ENCODE data around the gene TUBGCP2.

GRCh38 chr10:133260895-133261725 is 47.6 kb downstream of the TUBGCP2 start:
- TF ChIP-seq CTCF (IDR thresholded peaks at IDR 0.05; ENCODE audit: insufficient read depth, low read depth, low read length) (no peak), EZH2 (IDR thresholded peaks at IDR 0.05; ENCODE audit: insufficient read depth, low read length) (no peak)
